Regular cardiac myocyte (primary cell): ENCODE measurements around the gene ABCA1. TPM values are rescaled to one million over a fixed set of nuclear protein-coding genes. Genes with fewer than 3 reads are reported as not detected.

Experiments
- total RNA-seq: library from RNA; depleted of rRNA; stranded (reverse); fragments of >200 nt; gene quantifications from 2 replicates; pipeline ENCODE4 v1.2.3, GENCODE V29; 2014

Gene ABCA1
- 73.2 and 107 TPM in 2 replicates for total RNA-seq

GRCh38 chr9:104927912-104928740 lies at the start of gene ABCA1:
Gene ABCA1, minus strand, starts transcription at chr9:104928155. Its CDS starts 24,476 bp downstream, at chr9:104903679.

GRCh38 chr9:104747565-104748358 lies 180.2 kb downstream of the ABCA1 start, which contains the start of gene NIPSNAP3A:
Gene NIPSNAP3A, plus strand, starts transcription at chr9:104747683. Its CDS starts 110 bp downstream, at chr9:104747793.

Other genes with a start within 250 kb of the ABCA1 start
- gene OR13D1, start 233.6 kb downstream of the ABCA1 start, total RNA-seq = not detected in 2 replicates
- 58.9 and 61.2 TPM in 2 replicates for gene NIPSNAP3A, start 180.5 kb downstream of the ABCA1 start, total RNA-seq
- gene NIPSNAP3B, start 164.0 kb downstream of the ABCA1 start, total RNA-seq = 0.38 and 0.85 TPM in 2 replicates